ENCODE measurements around the gene INHBB.

DNA sequence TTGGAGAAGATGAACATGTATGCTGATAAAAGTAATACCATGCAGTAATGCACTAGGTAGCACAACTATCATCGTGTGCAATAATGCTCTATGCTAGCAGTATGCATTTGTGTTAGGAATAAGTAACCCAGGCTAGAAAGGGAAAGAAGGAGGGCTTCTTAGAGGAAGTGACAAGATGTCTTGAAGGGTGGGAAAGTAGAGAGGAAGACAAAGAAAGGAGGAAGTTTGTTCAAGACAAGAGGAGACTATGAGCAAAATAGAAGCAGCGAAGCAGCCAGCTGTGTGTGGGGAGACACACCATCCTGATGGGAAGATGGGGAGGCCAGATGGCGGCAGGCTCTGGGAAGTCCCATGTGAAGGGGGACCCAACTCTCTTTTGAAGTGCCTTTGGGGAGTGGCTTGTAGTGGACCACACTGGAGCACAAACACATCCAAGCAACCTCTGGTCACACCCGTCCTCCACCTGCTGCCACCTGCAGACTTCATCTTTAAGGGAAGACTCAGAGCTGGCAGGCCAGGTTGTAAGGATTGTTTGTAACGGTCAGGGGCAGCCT lies 39.9 kb upstream of the INHBB start:
- TF ChIP-seq POLR2A (IDR thresholded peaks at IDR 0.05; ENCODE audit: low read depth, low read length) (no peak), TAF1 (IDR thresholded peaks at IDR 0.05; ENCODE audit: borderline replicate concordance, low read depth, low read length) (no peak), POLR2AphosphoS5 (IDR thresholded peaks at IDR 0.05; ENCODE audit: low read depth, low read length) (no peak)
